ENCODE results near the gene ZKSCAN4.

DNA sequence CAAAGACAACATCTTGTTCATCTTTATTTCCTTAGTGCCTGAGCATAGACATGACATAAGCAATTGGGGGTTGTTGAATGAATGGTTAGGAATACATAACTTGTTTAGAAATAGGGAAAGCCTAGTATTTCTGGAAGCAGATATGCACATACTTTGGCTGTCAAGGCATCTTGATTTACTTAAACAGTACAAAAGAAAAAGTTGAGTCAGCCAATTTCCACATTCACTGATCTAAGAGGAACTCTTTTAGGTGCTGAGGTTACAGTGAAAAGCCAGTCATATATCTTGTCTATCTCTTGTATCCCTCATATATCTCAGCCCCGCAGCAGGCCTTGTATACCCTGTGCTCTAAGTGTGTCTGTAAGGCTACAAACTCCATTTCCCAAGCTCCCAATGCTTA, 11.6 kb downstream of the ZKSCAN4 start:
- TF ChIP-seq, protein P1, sequence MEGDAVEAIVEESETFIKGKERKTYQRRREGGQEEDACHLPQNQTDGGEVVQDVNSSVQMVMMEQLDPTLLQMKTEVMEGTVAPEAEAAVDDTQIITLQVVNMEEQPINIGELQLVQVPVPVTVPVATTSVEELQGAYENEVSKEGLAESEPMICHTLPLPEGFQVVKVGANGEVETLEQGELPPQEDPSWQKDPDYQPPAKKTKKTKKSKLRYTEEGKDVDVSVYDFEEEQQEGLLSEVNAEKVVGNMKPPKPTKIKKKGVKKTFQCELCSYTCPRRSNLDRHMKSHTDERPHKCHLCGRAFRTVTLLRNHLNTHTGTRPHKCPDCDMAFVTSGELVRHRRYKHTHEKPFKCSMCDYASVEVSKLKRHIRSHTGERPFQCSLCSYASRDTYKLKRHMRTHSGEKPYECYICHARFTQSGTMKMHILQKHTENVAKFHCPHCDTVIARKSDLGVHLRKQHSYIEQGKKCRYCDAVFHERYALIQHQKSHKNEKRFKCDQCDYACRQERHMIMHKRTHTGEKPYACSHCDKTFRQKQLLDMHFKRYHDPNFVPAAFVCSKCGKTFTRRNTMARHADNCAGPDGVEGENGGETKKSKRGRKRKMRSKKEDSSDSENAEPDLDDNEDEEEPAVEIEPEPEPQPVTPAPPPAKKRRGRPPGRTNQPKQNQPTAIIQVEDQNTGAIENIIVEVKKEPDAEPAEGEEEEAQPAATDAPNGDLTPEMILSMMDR (IDR thresholded peaks at IDR 0.05) = no peak
- no peak for TF ChIP-seq POLR2A (IDR thresholded peaks at IDR 0.05)
